B cell (primary cell): ENCODE data around the gene CRACR2A. TPM values are rescaled to one million over a fixed set of nuclear protein-coding genes. Genes with fewer than 3 reads are reported as not detected.

Source experiments
- ATAC-seq: fragments of 200-7000 bp; cut with Tn5 transposase; one replicate; pipeline ENCODE4 v1.10.0; 2021; ENCODE audit warnings: low read depth, mild to moderate bottlenecking, moderate number of reproducible peaks, moderate library complexity
- CTCF ChIA-PET: fragments of 350-600 bp; sonication (Branson Sonifier 250); formaldehyde crosslinking; loops from one replicate; lab custom pipeline; 2021; ENCODE audit warnings: antibody characterized with exemption, inconsistent platforms; lab: Charles Lee
- POLR2A ChIA-PET: fragments of 350-600 bp; sonication (Branson Sonifier 250); formaldehyde crosslinking; loops from one replicate; lab custom pipeline; 2021; ENCODE audit warnings: antibody characterized with exemption; lab: Charles Lee
- DNase-seq: peaks from one replicate; pipeline ENCODE4 v3.0.0; 2013
- H2AFZ ChIP-seq: 2 replicates; pipeline ENCODE4 v1.6.1; 2012; ENCODE audit warnings: mild to moderate bottlenecking, low read depth, low read length; ENCODE audit not compliant: insufficient read depth, poor library complexity, severe bottlenecking
- H3K27ac ChIP-seq, 2 donors: 1 replicate in 1 of 2; 2 replicates in 1 of 2; pipeline ENCODE4 v1.5.1; 2012 to 2013; ENCODE audit warnings: low read length in 2 of 2, mild to moderate bottlenecking in 2 of 2, moderate library complexity in 1 of 2
- H3K27me3 ChIP-seq, 4 experiments: fragments of 200-600 bp in 1 of 4; sonication (generic) in 1 of 4; replicated peaks in 1 of 4; 1 replicate in 2 of 4; 2 replicates in 2 of 4; pipeline versions ENCODE4 v1.6.1 to v1.7.0; 2013 to 2016; ENCODE audit warnings: low read length in 3 of 4, mild to moderate bottlenecking in 2 of 4, mixed read lengths in 1 of 4, moderate library complexity in 1 of 4; ENCODE audit not compliant: insufficient read depth in 4 of 4, control insufficient read depth in 3 of 4; ENCODE audit errors: control extremely low read depth in 1 of 4
- H3K36me3 ChIP-seq, 2 experiments: replicated peaks in 1 of 2; 1 replicate in 1 of 2; 2 replicates in 1 of 2; pipeline versions ENCODE4 v1.6.1 to v1.7.1; 2013; ENCODE audit warnings: low read length in 1 of 2; ENCODE audit not compliant: insufficient read depth in 2 of 2, control insufficient read depth in 1 of 2; ENCODE audit errors: control extremely low read depth in 1 of 2, extremely low read depth in 1 of 2
- H3K4me1 ChIP-seq, 2 donors: fragments of 200-600 bp in 1 of 2; sonication (generic) in 1 of 2; 1 replicate in 1 of 2; 2 replicates in 1 of 2; pipeline versions ENCODE4 v1.5.1 to v1.6.1; 2013 to 2017; ENCODE audit warnings: low read length in 2 of 2; ENCODE audit not compliant: control insufficient read depth in 2 of 2, insufficient read depth in 2 of 2
- H3K4me2 ChIP-seq: replicated peaks from 2 replicates; pipeline ENCODE3; 2012; ENCODE audit warnings: mild to moderate bottlenecking, low read depth, low read length; ENCODE audit not compliant: poor library complexity, severe bottlenecking
- H3K4me3 ChIP-seq, 5 experiments: fragments of 200-600 bp in 1 of 5; sonication (generic) in 1 of 5; 1 replicate in 3 of 5; 2 replicates in 2 of 5; pipeline versions ENCODE4 v1.5.1 to v1.7.0; 2011 to 2016; ENCODE audit warnings: low read length in 4 of 5, mild to moderate bottlenecking in 4 of 5, low read depth in 2 of 5, control low read depth in 1 of 5, moderate library complexity in 1 of 5; ENCODE audit not compliant: insufficient read depth in 1 of 5; ENCODE audit errors: control extremely low read depth in 1 of 5, extremely low read depth in 1 of 5
- H3K79me2 ChIP-seq: fragments of 200-600 bp; sonication (generic); one replicate; pipeline ENCODE4 v1.6.0; 2016; ENCODE audit warnings: low read length; ENCODE audit not compliant: control insufficient read depth, insufficient read depth
- H3K9ac ChIP-seq: fragments of 200-600 bp; sonication (generic); 2 replicates; pipeline ENCODE4 v1.6.1; 2017; ENCODE audit warnings: mild to moderate bottlenecking, low read length, moderate library complexity
- H3K9me3 ChIP-seq, 3 donors: one replicate each; pipeline versions ENCODE4 v1.6.1 to v1.7.1; 2013; ENCODE audit warnings: low read length in 2 of 3; ENCODE audit not compliant: control insufficient read depth in 2 of 3, insufficient read depth in 1 of 3; ENCODE audit errors: control extremely low read depth in 1 of 3
- H4K20me1 ChIP-seq: 2 replicates; pipeline ENCODE4 v1.6.0; 2012; ENCODE audit warnings: mild to moderate bottlenecking, low read length; ENCODE audit not compliant: insufficient read depth, control insufficient read depth, poor library complexity, severe bottlenecking
- H3K27ac Mint-ChIP-seq: one replicate; pipeline ENCODE4 v1.8.0; 2021; ENCODE audit warnings: mixed read lengths
- H3K27me3 Mint-ChIP-seq: one replicate; pipeline ENCODE4 v1.8.0; 2021; ENCODE audit warnings: mixed read lengths
- H3K4me1 Mint-ChIP-seq: one replicate; pipeline ENCODE4 v1.8.0; 2021; ENCODE audit warnings: mixed read lengths
- H3K4me3 Mint-ChIP-seq: one replicate; pipeline ENCODE4 v1.8.0; 2021; ENCODE audit warnings: mixed read lengths
- H3K9me3 Mint-ChIP-seq: one replicate; pipeline ENCODE4 v1.8.0; 2022; ENCODE audit warnings: mixed read lengths; ENCODE audit not compliant: insufficient read depth
- EZH2 ChIP-seq: IDR thresholded peaks from 2 replicates; pipeline ENCODE4 v1.6.1; 2012; ENCODE audit warnings: borderline replicate concordance, low read depth, mild to moderate bottlenecking, moderate library complexity, low read length; ENCODE audit not compliant: insufficient read depth, poor library complexity, severe bottlenecking
- WGBS: methylation state at CpG from one replicate; pipeline ENCODE4 v1.1.5; 2013; ENCODE audit warnings: missing lambda C conversion rate; ENCODE audit not compliant: insufficient coverage; 5-methylcytosine and 5-hydroxymethylcytosine counted together
- intact Hi-C: fragments of 100-400 bp; cut with micrococcal nuclease; formaldehyde crosslinking; loops from one replicate; pipeline ENCODE4 v1.10.0; 2022
- polyA plus RNA-seq: library from polyadenylated mRNA; depleted of rRNA; stranded (reverse); fragments of >200 nt; gene quantifications from 2 replicates; pipeline ENCODE4 v1.2.3, GENCODE V29; 2012
- total RNA-seq, 2 donors: library from RNA; stranded (reverse); fragments of 120-200 nt in 1 of 2; gene quantifications; 1 replicate in 1 of 2; 2 replicates in 1 of 2; pipeline versions ENCODE4 v1.2.3 to v1.2.4, GENCODE V29; 2013 to 2022
- TF ChIP-seq, protein P1 (sequence below): fragments of 200-600 bp; IDR thresholded peaks from one replicate; pipeline ENCODE4 v1.8.0; 2022; ENCODE audit warnings: antibody characterized with exemption, mild to moderate bottlenecking

CRACR2A gene
- total and polyA plus RNA-seq, 2 donors (not counting 1 experiment from before 2014, with no cell fraction given): 15.2 to 26.1 TPM

DNA sequence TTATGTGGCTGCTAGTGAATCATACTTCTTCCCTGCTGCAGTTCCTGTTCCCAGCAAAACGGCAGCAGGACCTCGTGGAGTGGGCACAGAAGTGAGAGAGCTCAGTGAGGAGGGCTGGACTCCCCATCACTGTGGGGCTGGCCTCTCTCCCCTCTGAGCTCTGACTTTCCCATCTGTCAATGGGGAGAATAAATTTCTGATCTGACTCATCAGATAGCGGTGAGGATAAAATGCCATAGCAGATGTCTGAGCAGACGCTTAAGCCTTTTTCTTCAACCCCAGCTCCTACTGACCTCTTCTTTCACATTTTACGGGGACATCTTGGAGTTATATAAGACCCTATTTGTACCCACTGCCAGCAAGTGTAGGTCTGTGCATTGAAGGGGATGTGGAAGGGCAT, 116.6 kb downstream of the CRACR2A start:
- Histone ChIP-seq H3K4me2 (no peak overlapping the region), H3K4me3 (no peak overlapping the region), H2AFZ (no peak overlapping the region), H3K27me3 (no peaks in the 10 kb centered on the region), H3K4me1 (no peaks in the 10 kb centered on the region), H3K27ac (no peak overlapping the region), H3K9me3 (no peaks in the 10 kb centered on the region), H3K9ac (no peak overlapping the region), H4K20me1 (no peaks in the 10 kb centered on the region), H3K36me3 (peaks cover 0 to 25% of the 10 kb centered on the region in 2 experiments), H3K79me2 (no peaks in the 10 kb centered on the region)
- DNase-seq (no peak), ATAC-seq (no peak)
- CTCF ChIA-PET: no interaction called here
- WGBS: 100% methylated on average over 2 of the region's 5 CpGs
- Mint-ChIP-seq H3K27ac (no peak overlapping the region), H3K27me3 (no peaks in the 10 kb centered on the region), H3K9me3 (no peaks in the 10 kb centered on the region), H3K4me1 (no peaks in the 10 kb centered on the region), H3K4me3 (no peak overlapping the region)
- TF ChIP-seq EZH2: no peak
- TF ChIP-seq, protein P1, sequence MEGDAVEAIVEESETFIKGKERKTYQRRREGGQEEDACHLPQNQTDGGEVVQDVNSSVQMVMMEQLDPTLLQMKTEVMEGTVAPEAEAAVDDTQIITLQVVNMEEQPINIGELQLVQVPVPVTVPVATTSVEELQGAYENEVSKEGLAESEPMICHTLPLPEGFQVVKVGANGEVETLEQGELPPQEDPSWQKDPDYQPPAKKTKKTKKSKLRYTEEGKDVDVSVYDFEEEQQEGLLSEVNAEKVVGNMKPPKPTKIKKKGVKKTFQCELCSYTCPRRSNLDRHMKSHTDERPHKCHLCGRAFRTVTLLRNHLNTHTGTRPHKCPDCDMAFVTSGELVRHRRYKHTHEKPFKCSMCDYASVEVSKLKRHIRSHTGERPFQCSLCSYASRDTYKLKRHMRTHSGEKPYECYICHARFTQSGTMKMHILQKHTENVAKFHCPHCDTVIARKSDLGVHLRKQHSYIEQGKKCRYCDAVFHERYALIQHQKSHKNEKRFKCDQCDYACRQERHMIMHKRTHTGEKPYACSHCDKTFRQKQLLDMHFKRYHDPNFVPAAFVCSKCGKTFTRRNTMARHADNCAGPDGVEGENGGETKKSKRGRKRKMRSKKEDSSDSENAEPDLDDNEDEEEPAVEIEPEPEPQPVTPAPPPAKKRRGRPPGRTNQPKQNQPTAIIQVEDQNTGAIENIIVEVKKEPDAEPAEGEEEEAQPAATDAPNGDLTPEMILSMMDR: no peak
- POLR2A ChIA-PET: no interaction called here
- intact Hi-C loops: no loop called here

DNA sequence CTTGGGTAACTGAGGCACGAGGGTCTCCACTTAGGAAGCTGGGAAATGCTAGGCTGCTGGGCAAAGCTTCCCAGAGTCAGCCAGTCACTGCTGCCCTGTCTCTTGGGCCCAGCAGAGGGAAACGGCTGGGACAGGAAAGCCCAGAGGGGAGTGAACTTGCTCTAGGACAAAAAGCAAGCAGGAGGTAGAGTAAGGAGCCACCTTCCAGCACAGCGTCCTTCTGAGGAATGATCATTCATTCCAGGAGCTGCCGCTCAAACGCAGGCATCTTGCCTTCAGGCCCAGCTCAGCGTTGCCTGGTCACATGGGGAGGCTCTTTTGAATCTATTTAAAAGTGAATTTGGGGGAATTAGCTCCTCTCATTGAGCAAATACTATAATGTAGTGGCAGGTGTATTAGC, 118.6 kb downstream of the CRACR2A start:
- no peak overlapping the region for H3K4me2 ChIP-seq
- no peaks in the 10 kb centered on the region for H3K27me3 ChIP-seq
- ChIA-PET CTCF (no interaction called here), POLR2A (no interaction called here)
- no peak overlapping the region for H3K9ac ChIP-seq
- no peak for ATAC-seq
- Mint-ChIP-seq H3K4me3 (no peak overlapping the region), H3K27ac (no peak overlapping the region), H3K27me3 (no peaks in the 10 kb centered on the region), H3K4me1 (no peaks in the 10 kb centered on the region), H3K9me3 (no peaks in the 10 kb centered on the region)
- no peak overlapping the region for H2AFZ ChIP-seq
- no peaks in the 10 kb centered on the region for H3K9me3 ChIP-seq
- 95% methylated on average over 5 of the region's 6 CpGs for WGBS
- no peak for TF ChIP-seq EZH2
- TF ChIP-seq, protein P1: no peak
- H3K27ac ChIP-seq: no peak overlapping the region
- no peaks in the 10 kb centered on the region for H3K4me1 ChIP-seq
- no peaks in the 10 kb centered on the region for H4K20me1 ChIP-seq
- H3K36me3 ChIP-seq: peaks cover 0 to 29% of the 10 kb centered on the region in 2 experiments
- no peak for DNase-seq
- no peaks in the 10 kb centered on the region for H3K79me2 ChIP-seq
- intact Hi-C loops: no loop called here
- H3K4me3 ChIP-seq: no peak overlapping the region
